Measurements from ENCODE around the gene CRYBG3. TPM values are rescaled to one million over a fixed set of nuclear protein-coding genes. Genes with fewer than 3 reads are reported as not detected.

CRYBG3 gene
- total RNA-seq, 4 donors from 2014 or later = 18.7 to 23.5 (median 21.1) TPM

- no peak for DNase-seq (ENCODE audit: extremely low spot score)
- Histone ChIP-seq H3K27me3 (no peaks in the 10 kb centered on the region), H3K27ac (replicated peaks in 1 of 4) (no peak overlapping the region), H3K4me1 (no peaks in the 10 kb centered on the region), H3K4me3 (no peak overlapping the region), H3K36me3 (peaks cover 19 to 91% (median 71%) of the 10 kb centered on the region in 4 donors), H3K9me3 (no peaks in the 10 kb centered on the region)
- TF ChIP-seq EP300 (IDR thresholded peaks at IDR 0.05) (no peak), CTCF (IDR thresholded peaks at IDR 0.05) (no peak), POLR2A (IDR thresholded peaks at IDR 0.05; ENCODE audit: low read depth) (no peak), POLR2AphosphoS5 (IDR thresholded peaks at IDR 0.05) (no peak)
- intact Hi-C loops (cut with DNase I) = no loop called here
- 82% methylated on average over 4 of the region's 4 CpGs for WGBS
These were observed 121.2 kb downstream of the CRYBG3 start for GRCh38 chr3:97942801-97943546.

- no peak for TF ChIP-seq POLR2A (IDR thresholded peaks at IDR 0.05; ENCODE audit: low read depth)
- TF ChIP-seq EP300 (IDR thresholded peaks at IDR 0.05) = no peak
- Histone ChIP-seq H3K27me3 (no peaks in the 10 kb centered on the region), H3K4me3 (no peak overlapping the region), H3K36me3 (peaks cover 6 to 98% (median 75%) of the 10 kb centered on the region in 4 donors), H3K4me1 (no peaks in the 10 kb centered on the region), H3K9me3 (no peaks in the 10 kb centered on the region), H3K27ac (replicated peaks in 1 of 4) (no peak overlapping the region)
- 87% methylated on average over 5 of the region's 5 CpGs for WGBS
- no peak for DNase-seq (ENCODE audit: extremely low spot score)
- intact Hi-C loops (cut with DNase I) = no loop called here
These were observed 126.7 kb downstream of the CRYBG3 start for GRCh38 chr3:97948351-97949109.

GRCh38 chr3:97949110-97949485 is 127.3 kb downstream of the CRYBG3 start:
- DNase-seq (ENCODE audit: extremely low spot score) = no peak
- intact Hi-C loops (cut with DNase I) = no loop called here
- Histone ChIP-seq H3K27me3 (no peaks in the 10 kb centered on the region), H3K9me3 (no peaks in the 10 kb centered on the region), H3K36me3 (peaks cover 6 to 98% (median 76%) of the 10 kb centered on the region in 4 donors), H3K4me1 (no peaks in the 10 kb centered on the region), H3K4me3 (no peak overlapping the region), H3K27ac (replicated peaks in 1 of 4) (no peak overlapping the region)
- WGBS = 93% methylated on average over 2 of the region's 2 CpGs
- no peak for TF ChIP-seq CTCF (IDR thresholded peaks at IDR 0.05)
- TF ChIP-seq POLR2A (IDR thresholded peaks at IDR 0.05; ENCODE audit: low read depth) = no peak
- TF ChIP-seq EP300 (IDR thresholded peaks at IDR 0.05) = no peak
- TF ChIP-seq POLR2AphosphoS5 (IDR thresholded peaks at IDR 0.05) = no peak

- DNase-seq (ENCODE audit: extremely low spot score) = no peak
- no peak for TF ChIP-seq EP300 (IDR thresholded peaks at IDR 0.05)
- TF ChIP-seq POLR2A (IDR thresholded peaks at IDR 0.05; ENCODE audit: low read depth) = no peak
- TF ChIP-seq CTCF (IDR thresholded peaks at IDR 0.05) = no peak
- TF ChIP-seq POLR2AphosphoS5 (IDR thresholded peaks at IDR 0.05) = no peak
- Histone ChIP-seq H3K36me3 (peaks cover 6 to 98% (median 77%) of the 10 kb centered on the region in 4 donors), H3K27ac (replicated peaks in 1 of 4) (no peak overlapping the region), H3K4me1 (no peaks in the 10 kb centered on the region), H3K9me3 (no peaks in the 10 kb centered on the region), H3K4me3 (no peak overlapping the region), H3K27me3 (no peaks in the 10 kb centered on the region)
- WGBS = 70% methylated on average over 5 of the region's 5 CpGs
- intact Hi-C loops (cut with DNase I) = no loop called here
These were observed 127.9 kb downstream of the CRYBG3 start for GRCh38 chr3:97949743-97950142.

GRCh38 chr3:97950360-97950759 is 128.5 kb downstream of the CRYBG3 start:
- Histone ChIP-seq H3K4me1 (no peaks in the 10 kb centered on the region), H3K4me3 (no peak overlapping the region), H3K27ac (replicated peaks in 1 of 4) (no peak overlapping the region), H3K9me3 (no peaks in the 10 kb centered on the region), H3K27me3 (no peaks in the 10 kb centered on the region), H3K36me3 (peaks cover 6 to 98% (median 74%) of the 10 kb centered on the region in 4 donors)
- TF ChIP-seq POLR2A (IDR thresholded peaks at IDR 0.05; ENCODE audit: low read depth) (no peak), CTCF (IDR thresholded peaks at IDR 0.05) (no peak), EP300 (IDR thresholded peaks at IDR 0.05) (no peak), POLR2AphosphoS5 (IDR thresholded peaks at IDR 0.05) (no peak)
- intact Hi-C loops (cut with DNase I) = no loop called here
- DNase-seq (ENCODE audit: extremely low spot score) = no peak
- 64% methylated on average over 3 of the region's 3 CpGs for WGBS
